Measurements from ENCODE around the gene LIN37. TPM values are rescaled to one million over a fixed set of nuclear protein-coding genes. Genes with fewer than 3 reads are reported as not detected.

The LIN37 gene
- total and polyA plus RNA-seq, 2 of the 13 experiments (the other 11 are each of a cell fraction or from before 2014, with no cell fraction given), result 6.3 to 8.7 TPM

DNA sequence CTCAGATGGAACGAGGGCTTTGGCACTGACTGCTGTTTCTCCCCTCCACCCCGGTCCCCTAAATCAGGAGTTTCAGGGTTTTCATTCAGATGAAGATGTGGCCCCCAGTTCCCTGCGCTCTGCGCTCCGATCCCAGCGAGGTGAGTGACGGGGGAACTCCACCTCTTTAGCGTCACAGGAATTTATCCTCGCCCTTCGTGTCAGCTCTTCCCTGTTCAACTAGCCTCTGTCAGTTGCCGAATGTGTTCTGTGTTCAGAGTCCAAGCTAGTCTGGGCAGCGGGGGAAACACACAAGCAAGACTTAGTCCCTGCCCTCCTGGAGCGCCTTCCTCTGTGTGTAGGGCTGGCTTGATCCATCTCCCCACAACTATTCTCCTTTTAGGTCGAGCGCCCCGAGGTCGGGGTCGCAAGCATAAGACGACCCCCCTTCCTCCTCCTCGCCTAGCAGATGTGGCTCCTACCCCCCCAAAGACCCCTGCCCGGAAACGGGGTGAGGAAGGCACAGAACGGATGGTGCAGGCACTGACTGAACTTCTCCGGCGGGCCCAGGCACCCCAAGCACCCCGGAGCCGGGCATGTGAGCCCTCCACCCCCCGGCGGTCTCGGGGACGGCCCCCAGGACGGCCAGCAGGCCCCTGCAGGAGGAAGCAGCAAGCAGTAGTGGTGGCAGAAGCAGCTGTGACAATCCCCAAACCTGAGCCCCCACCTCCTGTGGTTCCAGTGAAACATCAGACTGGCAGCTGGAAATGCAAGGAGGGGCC lies 28.8 kb upstream of the LIN37 start (continued):
- TF ChIP-seq YEATS4 (CRISPR knock-in tag; IDR thresholded peaks at IDR 0.05; ENCODE audit: borderline replicate concordance), result peak; percentile 26; the same call in 1 of the 2 replicates
- TF ChIP-seq CSRNP2 (CRISPR knock-in tag; conservative IDR thresholded peaks at IDR 0.05; ENCODE audit: low read depth), result no peak
- TF ChIP-seq ZBTB25 (CRISPR knock-in tag; IDR thresholded peaks at IDR 0.05), result 0 out of 2 replicates have a peak, but pooled peaks have one; percentile 18
- no peak for TF ChIP-seq NR2C2 (CRISPR knock-in tag; IDR thresholded peaks at IDR 0.05; ENCODE audit: borderline replicate concordance)
- no peak for TF ChIP-seq KDM5A (IDR thresholded peaks at IDR 0.05; ENCODE audit: borderline replicate concordance, low read length)
- TF ChIP-seq MED1 (CRISPR knock-in tag; IDR thresholded peaks at IDR 0.05), result 0 out of 2 replicates have a peak, but pooled peaks have one; percentile 29
- peak; percentile 77 for TF ChIP-seq HNF4A (CRISPR knock-in tag; IDR thresholded peaks at IDR 0.05)
- peak; percentile 67; the same call in 1 of the 2 replicates for TF ChIP-seq MAX (IDR thresholded peaks at IDR 0.05)
- no peak for TF ChIP-seq ZZZ3 (CRISPR knock-in tag; IDR thresholded peaks at IDR 0.05; ENCODE audit: borderline replicate concordance)
- no peak for TF ChIP-seq SNAPC4 (CRISPR knock-in tag; IDR thresholded peaks at IDR 0.05)
- TF ChIP-seq, protein P1, sequence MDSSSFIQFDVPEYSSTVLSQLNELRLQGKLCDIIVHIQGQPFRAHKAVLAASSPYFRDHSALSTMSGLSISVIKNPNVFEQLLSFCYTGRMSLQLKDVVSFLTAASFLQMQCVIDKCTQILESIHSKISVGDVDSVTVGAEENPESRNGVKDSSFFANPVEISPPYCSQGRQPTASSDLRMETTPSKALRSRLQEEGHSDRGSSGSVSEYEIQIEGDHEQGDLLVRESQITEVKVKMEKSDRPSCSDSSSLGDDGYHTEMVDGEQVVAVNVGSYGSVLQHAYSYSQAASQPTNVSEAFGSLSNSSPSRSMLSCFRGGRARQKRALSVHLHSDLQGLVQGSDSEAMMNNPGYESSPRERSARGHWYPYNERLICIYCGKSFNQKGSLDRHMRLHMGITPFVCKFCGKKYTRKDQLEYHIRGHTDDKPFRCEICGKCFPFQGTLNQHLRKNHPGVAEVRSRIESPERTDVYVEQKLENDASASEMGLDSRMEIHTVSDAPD (CRISPR knock-in tag; IDR thresholded peaks at IDR 0.05), result no peak
- TF ChIP-seq DNMT1 (CRISPR knock-in tag; IDR thresholded peaks at IDR 0.05), result no peak
- TF ChIP-seq TAF15 (IDR thresholded peaks at IDR 0.05; ENCODE audit: low read depth, low read length, poor library complexity, severe bottlenecking), result no peak
- TF ChIP-seq, protein P2, sequence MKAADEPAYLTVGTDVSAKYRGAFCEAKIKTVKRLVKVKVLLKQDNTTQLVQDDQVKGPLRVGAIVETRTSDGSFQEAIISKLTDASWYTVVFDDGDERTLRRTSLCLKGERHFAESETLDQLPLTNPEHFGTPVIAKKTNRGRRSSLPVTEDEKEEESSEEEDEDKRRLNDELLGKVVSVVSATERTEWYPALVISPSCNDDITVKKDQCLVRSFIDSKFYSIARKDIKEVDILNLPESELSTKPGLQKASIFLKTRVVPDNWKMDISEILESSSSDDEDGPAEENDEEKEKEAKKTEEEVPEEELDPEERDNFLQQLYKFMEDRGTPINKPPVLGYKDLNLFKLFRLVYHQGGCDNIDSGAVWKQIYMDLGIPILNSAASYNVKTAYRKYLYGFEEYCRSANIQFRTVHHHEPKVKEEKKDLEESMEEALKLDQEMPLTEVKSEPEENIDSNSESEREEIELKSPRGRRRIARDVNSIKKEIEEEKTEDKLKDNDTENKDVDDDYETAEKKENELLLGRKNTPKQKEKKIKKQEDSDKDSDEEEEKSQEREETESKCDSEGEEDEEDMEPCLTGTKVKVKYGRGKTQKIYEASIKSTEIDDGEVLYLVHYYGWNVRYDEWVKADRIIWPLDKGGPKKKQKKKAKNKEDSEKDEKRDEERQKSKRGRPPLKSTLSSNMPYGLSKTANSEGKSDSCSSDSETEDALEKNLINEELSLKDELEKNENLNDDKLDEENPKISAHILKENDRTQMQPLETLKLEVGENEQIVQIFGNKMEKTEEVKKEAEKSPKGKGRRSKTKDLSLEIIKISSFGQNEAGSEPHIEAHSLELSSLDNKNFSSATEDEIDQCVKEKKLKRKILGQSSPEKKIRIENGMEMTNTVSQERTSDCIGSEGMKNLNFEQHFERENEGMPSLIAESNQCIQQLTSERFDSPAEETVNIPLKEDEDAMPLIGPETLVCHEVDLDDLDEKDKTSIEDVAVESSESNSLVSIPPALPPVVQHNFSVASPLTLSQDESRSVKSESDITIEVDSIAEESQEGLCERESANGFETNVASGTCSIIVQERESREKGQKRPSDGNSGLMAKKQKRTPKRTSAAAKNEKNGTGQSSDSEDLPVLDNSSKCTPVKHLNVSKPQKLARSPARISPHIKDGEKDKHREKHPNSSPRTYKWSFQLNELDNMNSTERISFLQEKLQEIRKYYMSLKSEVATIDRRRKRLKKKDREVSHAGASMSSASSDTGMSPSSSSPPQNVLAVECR (CRISPR knock-in tag; IDR thresholded peaks at IDR 0.05; ENCODE audit: borderline replicate concordance), result peak; percentile 63
